HG03108 (cell line): ENCODE results near the gene SHPK.
A peak's percentile ranks its signal among the peaks of the same experiment; 100 is the strongest.

Source experiments
- ATAC-seq: cut with Tn5 transposase; IDR thresholded peaks from one replicate; pipeline ENCODE4 v1.9.1; 2021; ENCODE audit warnings: moderate library complexity; ENCODE audit not compliant: unreplicated experiment

Gene SHPK

GRCh38 chr17:3636154-3636907, at the start of gene SHPK, which contains the start of gene CTNS:
SHPK (minus strand) TSS chr17:3636250; CDS start chr17:3636219, 31 bp downstream.
CTNS (plus strand) TSS chr17:3636760; CDS start chr17:3640207, 3,447 bp downstream.
- ATAC-seq = peak; percentile 94

- no peak for ATAC-seq
These were observed 49.1 kb upstream of the SHPK start for GRCh38 chr17:3685174-3685573.

DNA sequence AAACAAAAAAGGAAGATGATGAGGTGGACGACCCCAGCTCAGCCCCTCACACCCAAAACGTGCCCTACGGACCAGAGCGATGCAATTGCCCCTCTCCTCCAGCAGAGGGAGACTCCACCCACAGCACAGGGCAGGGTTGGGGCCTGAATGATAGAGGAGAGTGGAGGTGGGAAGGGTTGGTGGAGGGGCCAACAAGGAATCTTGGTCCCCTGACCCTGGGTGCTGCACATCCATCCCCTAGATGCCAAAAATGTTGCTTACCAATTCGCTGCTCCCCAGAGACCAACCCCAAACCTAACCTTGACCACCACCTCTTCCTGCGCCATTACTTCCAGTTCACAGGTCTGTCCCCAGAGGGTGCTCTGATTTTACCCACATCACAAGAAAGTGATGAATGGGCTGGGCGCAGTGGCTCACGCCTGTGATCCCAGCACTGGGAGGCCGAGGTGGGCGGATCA, 47.0 kb upstream of the SHPK start:
- ATAC-seq = no peak

- ATAC-seq = no peak
These were observed 46.0 kb upstream of the SHPK start for GRCh38 chr17:3682033-3682432.

GRCh38 chr17:3681565-3681964, 45.5 kb upstream of the SHPK start:
- no peak for ATAC-seq

GRCh38 chr17:3681057-3681456, 45.0 kb upstream of the SHPK start:
- no peak for ATAC-seq

DNA sequence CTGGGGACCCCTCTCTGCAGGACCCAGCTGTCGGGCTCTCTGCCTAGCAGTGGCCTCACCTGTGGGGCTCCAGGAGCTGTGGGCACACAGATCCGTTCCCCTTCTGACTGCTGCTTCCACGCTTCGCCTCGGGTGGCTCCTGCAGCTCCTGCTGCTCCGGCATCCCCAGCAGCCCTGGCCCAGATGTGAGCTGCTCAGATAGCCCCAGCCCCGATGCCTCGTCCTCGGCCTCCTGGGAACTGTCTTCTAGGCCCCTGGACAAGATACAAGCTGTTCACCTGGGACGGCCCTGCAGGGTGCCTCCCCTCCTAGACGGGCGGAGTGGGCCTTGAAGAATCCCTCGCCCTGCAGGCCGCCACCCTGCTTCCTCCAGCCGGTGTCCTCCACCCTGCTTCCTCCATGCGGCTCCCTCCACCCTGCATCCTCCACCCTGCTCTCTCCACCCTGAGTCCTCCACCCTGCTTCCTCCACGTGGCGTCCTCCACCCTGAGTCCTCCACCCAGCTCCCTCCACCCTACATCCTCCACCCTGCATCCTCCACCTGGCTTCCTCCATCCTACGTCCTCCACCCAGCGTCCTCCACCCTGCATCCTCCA, 43.6 kb upstream of the SHPK start:
- no peak for ATAC-seq

- ATAC-seq = no peak
These were observed 42.9 kb upstream of the SHPK start for GRCh38 chr17:3678821-3679530.

- ATAC-seq = no peak
These were observed 42.2 kb upstream of the SHPK start for GRCh38 chr17:3678095-3678820.

DNA sequence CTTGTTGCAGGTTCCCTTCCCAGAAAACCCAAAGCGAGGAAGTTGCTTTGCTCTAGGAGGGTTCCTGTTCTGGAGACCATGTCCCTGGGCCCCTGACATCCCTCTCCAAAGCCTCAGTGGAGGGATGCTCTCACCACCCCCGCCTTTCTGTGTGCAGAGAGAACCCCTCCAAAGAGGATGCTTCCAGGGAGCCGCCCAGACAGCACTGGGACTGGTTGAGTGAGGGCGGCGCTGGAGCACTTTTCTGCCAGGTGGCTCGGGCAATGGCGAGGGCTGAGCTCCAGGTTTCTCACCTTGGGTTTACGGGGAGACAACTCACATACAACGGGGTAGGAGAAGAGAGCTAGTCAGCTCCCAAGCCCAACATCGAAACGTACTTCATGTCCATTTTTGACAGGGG, 39.8 kb upstream of the SHPK start:
- no peak for ATAC-seq

DNA sequence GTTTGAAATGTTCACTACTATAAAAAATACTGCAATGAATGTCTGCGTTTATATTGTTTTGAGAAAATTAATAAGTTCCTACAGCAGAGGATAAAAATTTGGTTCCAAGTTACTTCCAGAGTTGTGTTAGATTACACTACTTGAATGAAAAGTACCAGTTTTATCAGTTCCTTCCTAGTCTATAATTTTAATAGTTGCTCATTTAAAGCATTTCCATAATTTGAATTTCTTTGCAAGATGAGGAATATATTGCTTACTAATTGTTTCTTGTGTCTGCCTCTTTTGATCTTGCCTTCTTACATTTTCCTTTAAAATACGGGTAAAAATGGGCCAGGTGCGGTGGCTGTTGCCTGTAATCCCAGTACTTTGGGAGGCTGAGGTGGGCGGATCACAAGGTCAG, 36.5 kb upstream of the SHPK start:
- ATAC-seq = no peak

DNA sequence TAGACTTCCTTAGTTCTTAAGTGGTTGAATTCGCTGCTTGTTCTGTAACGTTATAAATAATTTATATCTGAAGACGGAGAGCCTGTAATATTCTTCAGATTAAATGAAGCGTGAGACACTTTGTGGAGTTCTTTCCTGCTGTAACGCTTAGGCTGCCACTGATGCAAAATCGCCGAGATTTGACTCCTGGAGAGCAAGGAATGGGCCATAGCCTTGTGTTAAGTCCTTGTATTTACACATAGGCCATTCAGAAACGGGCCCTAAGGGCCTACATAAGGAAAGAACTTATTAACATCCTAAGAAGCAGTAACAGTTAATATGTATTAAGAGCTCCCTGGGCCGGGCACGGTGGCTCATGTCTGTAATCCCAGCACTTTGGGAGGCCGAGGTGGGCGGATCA, 33.5 kb upstream of the SHPK start:
- no peak for ATAC-seq

DNA sequence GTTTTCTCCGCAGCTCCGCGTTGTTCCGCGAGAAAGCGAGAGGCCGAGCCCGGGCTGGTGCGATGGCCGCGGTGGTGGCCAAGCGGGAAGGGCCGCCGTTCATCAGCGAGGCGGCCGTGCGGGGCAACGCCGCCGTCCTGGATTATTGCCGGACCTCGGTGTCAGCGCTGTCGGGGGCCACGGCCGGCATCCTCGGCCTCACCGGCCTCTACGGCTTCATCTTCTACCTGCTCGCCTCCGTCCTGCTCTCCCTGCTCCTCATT, 33.0 kb upstream of the SHPK start:
- ATAC-seq = no peak

DNA sequence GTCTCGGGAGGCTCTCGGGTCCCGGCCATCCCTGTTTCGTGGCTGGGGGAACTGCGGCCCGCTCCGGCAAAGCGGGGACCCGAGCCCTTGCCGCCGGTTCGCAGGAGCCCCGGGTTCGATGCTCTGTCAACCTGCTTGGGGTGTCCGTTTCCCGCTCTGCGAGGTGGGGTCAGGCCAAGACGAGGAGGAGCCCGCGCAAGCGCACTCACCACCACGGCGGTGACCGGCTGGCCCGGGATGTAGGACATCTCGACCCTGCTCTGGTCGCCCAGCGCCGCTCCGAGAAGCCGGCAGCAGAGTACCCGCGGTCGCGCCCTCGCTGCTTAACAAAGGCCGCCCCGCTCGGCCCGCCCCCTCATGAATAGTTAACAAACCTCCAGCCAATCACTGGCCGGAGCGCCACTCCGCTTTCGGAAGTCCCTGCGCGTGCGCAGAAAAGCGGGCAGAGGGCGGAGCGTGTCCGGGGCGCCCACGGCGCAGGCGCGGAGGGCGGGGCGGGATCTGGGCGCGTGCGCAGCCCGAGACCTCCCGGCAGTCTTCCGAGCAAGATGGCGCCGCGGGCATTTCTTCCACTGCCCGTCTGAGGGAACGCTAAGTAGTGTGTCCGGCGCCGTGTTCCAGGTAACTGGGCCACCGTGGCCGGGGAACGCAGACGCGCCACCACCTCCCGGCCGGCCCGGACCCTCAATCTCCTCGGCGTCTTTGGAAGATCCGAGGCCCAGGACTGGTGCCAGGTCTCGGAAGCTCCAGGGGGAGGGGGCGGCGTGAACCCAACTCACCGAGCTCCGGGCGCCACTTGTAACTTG, 32.4 kb upstream of the SHPK start, which contains the start of the genes EMC6 and TAX1BP3:
Gene EMC6, plus strand, starts transcription at position 534 of the 806 bp plus-strand sequence. CDS start 335 bp downstream, outside the sequence.
Gene TAX1BP3, minus strand, starts transcription at position 300 of the 806 bp plus-strand sequence. Its CDS starts 52 bp downstream, at position 248.
- ATAC-seq = peak; percentile 84

DNA sequence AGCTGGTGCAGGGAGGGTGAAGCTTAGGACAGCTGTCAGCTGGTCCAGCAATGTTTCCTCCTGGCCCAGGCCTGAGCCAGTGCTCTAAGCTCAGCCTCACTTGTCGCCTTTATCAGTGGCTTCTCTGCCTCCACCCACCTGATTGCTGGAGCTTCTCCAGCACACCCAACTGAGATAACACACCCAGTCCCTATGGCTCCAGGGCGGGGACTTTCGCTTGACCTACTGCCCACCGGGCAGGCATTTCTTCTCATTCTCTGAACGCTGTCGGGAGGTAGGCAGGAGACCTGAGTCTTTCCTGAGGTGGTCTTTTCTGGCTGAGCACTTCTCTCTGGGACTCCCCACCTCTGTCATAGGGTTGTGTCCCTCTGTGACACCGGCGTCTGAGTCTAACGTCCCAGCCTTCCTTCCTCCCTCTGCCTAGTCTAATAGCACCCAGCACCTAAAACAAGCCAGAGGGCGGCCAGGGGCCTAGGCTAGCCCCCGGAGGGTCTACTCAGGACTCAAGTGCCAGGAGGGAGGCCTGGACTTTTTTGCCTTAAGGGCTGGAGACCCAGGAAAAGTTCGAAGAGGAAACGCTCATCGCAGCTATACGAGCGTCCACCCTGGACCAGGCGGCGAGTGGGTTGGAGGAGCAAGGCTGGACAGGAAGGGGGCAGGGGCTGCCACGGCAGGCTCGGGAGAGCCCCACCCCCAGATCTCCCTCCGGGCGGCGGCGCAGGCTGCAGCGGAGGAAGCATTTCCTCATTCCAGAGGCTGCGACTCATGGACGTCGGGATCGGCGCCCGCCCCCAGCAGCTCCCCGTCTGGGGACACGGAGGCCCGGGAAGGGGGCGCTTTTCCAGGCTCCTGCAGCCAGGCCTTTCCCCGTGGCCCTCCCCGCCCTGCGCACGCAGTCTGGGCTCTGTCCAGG, 31.6 kb upstream of the SHPK start:
- no peak for ATAC-seq

- ATAC-seq = no peak
These were observed 30.5 kb upstream of the SHPK start for GRCh38 chr17:3666516-3666915.

DNA sequence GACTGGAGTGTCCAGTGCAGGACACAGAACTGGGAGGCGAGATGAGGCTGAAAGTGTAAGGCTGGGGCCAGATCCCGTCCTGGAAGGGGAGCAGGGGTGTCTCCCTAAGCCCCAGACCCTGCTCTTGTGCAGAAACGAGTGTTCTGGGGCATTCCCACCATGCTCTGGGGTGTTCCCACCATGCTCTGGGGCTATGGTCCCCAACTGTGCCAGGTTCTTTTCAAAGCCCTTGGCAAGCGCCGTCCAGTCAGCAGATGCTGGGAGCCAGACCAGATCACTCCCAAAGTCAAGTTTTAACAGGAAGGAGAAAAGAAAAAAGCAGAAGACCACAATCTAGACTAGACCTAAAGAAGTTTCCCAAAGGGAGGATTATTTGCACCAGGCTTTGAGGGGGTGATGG, 29.8 kb upstream of the SHPK start:
- ATAC-seq = no peak

DNA sequence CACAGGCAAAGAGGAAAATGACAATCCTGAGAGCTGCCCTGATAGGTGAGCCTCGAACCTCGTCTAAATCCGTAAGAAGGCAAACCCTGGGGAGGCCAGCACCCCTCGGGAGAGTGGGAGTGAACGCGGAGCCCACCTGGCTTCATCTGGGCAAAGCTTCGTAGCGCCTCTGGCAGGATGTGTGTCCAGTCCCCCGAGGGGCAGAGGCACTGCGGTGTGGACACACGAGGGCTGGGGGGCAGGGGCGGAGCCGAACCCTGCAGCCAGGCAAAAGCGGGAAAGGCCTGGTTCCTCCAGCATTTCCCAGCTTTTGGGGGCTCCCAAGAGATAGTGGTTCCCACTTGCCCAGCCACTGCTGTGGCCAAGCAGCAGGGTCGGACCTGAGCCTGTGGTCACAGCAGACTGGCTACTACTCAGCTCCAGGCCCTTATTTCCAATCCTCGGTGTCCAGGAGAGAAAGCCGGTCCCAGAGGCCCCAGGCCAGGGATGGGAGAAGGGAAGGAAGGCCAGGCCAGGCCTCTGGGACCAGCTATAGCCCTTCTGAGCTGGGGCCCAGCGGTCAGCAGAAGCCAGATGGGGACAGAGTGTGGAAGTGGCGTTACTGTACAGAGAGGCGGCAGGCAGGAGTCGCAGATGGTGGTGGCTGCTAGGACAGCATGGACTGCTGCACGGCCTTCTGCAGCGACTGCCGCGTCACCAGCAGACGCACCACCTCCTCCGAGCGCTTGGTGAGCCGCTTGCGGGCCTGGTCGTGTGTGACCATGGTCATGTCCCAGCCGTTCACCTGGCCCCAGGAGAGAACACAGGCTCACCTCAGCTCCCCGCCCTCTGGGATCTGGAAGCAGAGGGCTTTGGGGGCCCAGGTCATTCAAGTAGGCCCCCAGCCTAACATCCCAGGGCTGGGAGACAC, 27.3 kb upstream of the SHPK start:
- ATAC-seq = no peak
